ENCODE results near the gene ZNF346. TPM values are rescaled to one million over a fixed set of nuclear protein-coding genes. Genes with fewer than 3 reads are reported as not detected.

ZNF346 gene
- total and polyA plus RNA-seq, 10 of the 15 experiments (the other 5 are each of a cell fraction or from before 2014, with no cell fraction given): 6.5 to 30.2 (median 24.0) TPM

DNA sequence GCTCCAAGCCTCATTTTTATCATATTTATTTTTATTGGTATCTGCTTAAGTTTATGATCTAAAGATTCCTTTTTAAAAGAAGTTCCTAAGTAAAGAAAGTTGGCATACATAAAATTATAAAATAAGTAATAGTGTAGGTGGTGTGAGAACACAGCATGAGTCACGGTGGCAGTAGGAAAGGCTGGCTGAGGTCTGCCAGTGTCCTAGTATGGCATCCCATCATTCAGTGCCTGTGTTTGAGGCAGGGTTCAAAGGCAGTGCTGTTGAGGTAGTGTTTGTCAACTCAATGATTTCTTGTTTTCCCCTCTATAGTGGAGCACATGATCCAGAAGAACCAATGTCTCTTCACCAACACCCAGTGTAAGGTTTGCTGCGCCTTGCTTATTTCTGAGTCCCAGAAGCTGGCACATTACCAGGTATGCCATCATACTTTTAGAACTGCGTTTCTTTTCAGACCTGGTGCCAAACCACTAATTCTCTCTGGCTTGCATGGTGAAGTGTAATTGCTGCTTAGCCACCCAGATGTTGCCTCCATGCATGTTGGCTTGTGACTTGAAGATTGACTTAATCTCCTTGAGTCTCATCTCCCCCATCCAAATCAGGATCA lies 18.4 kb downstream of the ZNF346 start:
- DNase-seq (ENCODE audit: low read depth, low spot score) (no peak), ATAC-seq (no peak), FAIRE-seq (no peak)
- H4K20me1 ChIP-seq (ENCODE audit: control insufficient read depth, insufficient read depth): no peaks in the 10 kb centered on the region
- H3K36me3 ChIP-seq (ENCODE audit: control insufficient read depth in 2 of 2, insufficient read depth in 2 of 2, low read length in 1 of 2): peaks cover 10 to 13% of the 10 kb centered on the region in 2 experiments
- no peak overlapping the region for H3K4me3 ChIP-seq
- RAD21 ChIA-PET (ENCODE audit: unreplicated experiment): no interaction called here
- no peak overlapping the region for H2AFZ ChIP-seq (ENCODE audit: control insufficient read depth, low read depth, low read length)
- no peak overlapping the region for H3K4me2 ChIP-seq (ENCODE audit: control insufficient read depth, insufficient read depth)
- SMC1A ChIA-PET (ENCODE audit: uncharacterized antibody, unreplicated experiment): interaction anchor here (1.1 to 1.2 kb wide), 2 partner anchors 10 to 38 kb away, joined by 3 read pairs; no protein-coding TSS in a partner anchor
- in situ Hi-C loops (cut with MboI) (no loop called here), intact Hi-C loops (cut with micrococcal nuclease; ENCODE audit: unreplicated experiment) (no loop called here)
- peaks cover 12% of the 10 kb centered on the region for H3K4me1 ChIP-seq (ENCODE audit: control insufficient read depth, insufficient read depth, low read length)
- H3K27ac ChIP-seq (ENCODE audit: control insufficient read depth, insufficient read depth): no peak overlapping the region
- POLR2A ChIA-PET: no interaction called here
- no TSS peak for BruUV-seq (replicated peaks)
- no peaks in the 10 kb centered on the region for H3K27me3 ChIP-seq (replicated peaks in 1 of 2; ENCODE audit: control insufficient read depth in 2 of 2, insufficient read depth in 2 of 2, low read length in 1 of 2)
- CTCF ChIA-PET: interaction anchor here (0.5 kb wide), 1 partner anchor 55 kb away, joined by 4 read pairs; no protein-coding TSS in a partner anchor
- H3K79me2 ChIP-seq (ENCODE audit: control insufficient read depth, insufficient read depth, low read length): peaks cover 4% of the 10 kb centered on the region
- no peaks in the 10 kb centered on the region for H3K9me3 ChIP-seq (replicated peaks; ENCODE audit: control insufficient read depth, insufficient read depth, low read length)
- H3K9ac ChIP-seq (ENCODE audit: control insufficient read depth, insufficient read depth, low read length): no peak overlapping the region
- WGBS (ENCODE audit: insufficient coverage, insufficient replicate concordance, low lambda C conversion rate, missing lambda C conversion rate): 97% methylated on average over 3 of the region's 3 CpGs
- TF ChIP-seq RELA (IDR thresholded peaks at IDR 0.05; ENCODE audit: borderline replicate concordance, partially characterized antibody) (no peak), ZBED1 (IDR thresholded peaks at IDR 0.05; ENCODE audit: borderline replicate concordance) (no peak), FOXM1 (IDR thresholded peaks at IDR 0.05; ENCODE audit: low read depth, low read length) (no peak), POLR2A (IDR thresholded peaks at IDR 0.05; ENCODE audit: low read depth, low read length) (no peak), RFX5 (IDR thresholded peaks at IDR 0.05; ENCODE audit: low read depth, low read length) (no peak), ZZZ3 (IDR thresholded peaks at IDR 0.05; ENCODE audit: control insufficient read depth, insufficient read length, low read depth) (no peak), HDAC6 (IDR thresholded peaks at IDR 0.05; ENCODE audit: unreplicated experiment) (no peak), CREM (IDR thresholded peaks at IDR 0.05; ENCODE audit: low read depth) (no peak), ZNF217 (IDR thresholded peaks at IDR 0.05) (no peak), HDGF (IDR thresholded peaks at IDR 0.05) (no peak), NRF1 (conservative IDR thresholded peaks at IDR 0.05; ENCODE audit: low read depth, low read length) (no peak), BACH1 (IDR thresholded peaks at IDR 0.05; ENCODE audit: borderline replicate concordance) (no peak), SMARCA5 (IDR thresholded peaks at IDR 0.05) (no peak), SIX5 (IDR thresholded peaks at IDR 0.05; ENCODE audit: low read depth, low read length, severe bottlenecking) (no peak)
- TF ChIP-seq, protein P1, sequence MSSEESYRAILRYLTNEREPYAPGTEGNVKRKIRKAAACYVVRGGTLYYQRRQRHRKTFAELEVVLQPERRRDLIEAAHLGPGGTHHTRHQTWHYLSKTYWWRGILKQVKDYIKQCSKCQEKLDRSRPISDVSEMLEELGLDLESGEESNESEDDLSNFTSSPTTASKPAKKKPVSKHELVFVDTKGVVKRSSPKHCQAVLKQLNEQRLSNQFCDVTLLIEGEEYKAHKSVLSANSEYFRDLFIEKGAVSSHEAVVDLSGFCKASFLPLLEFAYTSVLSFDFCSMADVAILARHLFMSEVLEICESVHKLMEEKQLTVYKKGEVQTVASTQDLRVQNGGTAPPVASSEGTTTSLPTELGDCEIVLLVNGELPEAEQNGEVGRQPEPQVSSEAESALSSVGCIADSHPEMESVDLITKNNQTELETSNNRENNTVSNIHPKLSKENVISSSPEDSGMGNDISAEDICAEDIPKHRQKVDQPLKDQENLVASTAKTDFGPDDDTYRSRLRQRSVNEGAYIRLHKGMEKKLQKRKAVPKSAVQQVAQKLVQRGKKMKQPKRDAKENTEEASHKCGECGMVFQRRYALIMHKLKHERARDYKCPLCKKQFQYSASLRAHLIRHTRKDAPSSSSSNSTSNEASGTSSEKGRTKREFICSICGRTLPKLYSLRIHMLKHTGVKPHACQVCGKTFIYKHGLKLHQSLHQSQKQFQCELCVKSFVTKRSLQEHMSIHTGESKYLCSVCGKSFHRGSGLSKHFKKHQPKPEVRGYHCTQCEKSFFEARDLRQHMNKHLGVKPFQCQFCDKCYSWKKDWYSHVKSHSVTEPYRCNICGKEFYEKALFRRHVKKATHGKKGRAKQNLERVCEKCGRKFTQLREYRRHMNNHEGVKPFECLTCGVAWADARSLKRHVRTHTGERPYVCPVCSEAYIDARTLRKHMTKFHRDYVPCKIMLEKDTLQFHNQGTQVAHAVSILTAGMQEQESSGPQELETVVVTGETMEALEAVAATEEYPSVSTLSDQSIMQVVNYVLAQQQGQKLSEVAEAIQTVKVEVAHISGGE (CRISPR knock-in tag; IDR thresholded peaks at IDR 0.05): no peak
- TF ChIP-seq, protein P2, sequence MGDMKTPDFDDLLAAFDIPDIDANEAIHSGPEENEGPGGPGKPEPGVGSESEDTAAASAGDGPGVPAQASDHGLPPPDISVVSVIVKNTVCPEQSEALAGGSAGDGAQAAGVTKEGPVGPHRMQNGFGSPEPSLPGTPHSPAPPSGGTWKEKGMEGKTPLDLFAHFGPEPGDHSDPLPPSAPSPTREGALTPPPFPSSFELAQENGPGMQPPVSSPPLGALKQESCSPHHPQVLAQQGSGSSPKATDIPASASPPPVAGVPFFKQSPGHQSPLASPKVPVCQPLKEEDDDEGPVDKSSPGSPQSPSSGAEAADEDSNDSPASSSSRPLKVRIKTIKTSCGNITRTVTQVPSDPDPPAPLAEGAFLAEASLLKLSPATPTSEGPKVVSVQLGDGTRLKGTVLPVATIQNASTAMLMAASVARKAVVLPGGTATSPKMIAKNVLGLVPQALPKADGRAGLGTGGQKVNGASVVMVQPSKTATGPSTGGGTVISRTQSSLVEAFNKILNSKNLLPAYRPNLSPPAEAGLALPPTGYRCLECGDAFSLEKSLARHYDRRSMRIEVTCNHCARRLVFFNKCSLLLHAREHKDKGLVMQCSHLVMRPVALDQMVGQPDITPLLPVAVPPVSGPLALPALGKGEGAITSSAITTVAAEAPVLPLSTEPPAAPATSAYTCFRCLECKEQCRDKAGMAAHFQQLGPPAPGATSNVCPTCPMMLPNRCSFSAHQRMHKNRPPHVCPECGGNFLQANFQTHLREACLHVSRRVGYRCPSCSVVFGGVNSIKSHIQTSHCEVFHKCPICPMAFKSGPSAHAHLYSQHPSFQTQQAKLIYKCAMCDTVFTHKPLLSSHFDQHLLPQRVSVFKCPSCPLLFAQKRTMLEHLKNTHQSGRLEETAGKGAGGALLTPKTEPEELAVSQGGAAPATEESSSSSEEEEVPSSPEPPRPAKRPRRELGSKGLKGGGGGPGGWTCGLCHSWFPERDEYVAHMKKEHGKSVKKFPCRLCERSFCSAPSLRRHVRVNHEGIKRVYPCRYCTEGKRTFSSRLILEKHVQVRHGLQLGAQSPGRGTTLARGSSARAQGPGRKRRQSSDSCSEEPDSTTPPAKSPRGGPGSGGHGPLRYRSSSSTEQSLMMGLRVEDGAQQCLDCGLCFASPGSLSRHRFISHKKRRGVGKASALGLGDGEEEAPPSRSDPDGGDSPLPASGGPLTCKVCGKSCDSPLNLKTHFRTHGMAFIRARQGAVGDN (IDR thresholded peaks at IDR 0.05): no peak
